Ascending aorta (tissue), 2 donors: ENCODE measurements around the gene PNPLA6. TPM values are rescaled to one million over a fixed set of nuclear protein-coding genes. Genes with fewer than 3 reads are reported as not detected.

ENCODE experiments used
- DNase-seq, 2 donors: peaks; one replicate each; pipeline ENCODE4 v3.0.0-alpha.2; 2019; ENCODE audit warnings: low spot score in 2 of 2
- H3K27ac ChIP-seq, 2 donors: fragments of 200-600 bp; sonication (generic); one replicate each; pipeline ENCODE4 v1.5.1; 2016 to 2017; ENCODE audit warnings: mild to moderate bottlenecking in 1 of 2
- H3K27me3 ChIP-seq: fragments of 200-600 bp; sonication (generic); one replicate; pipeline ENCODE4 v1.5.1; 2017
- H3K36me3 ChIP-seq, 2 donors: fragments of 200-600 bp; sonication (generic); one replicate each; pipeline ENCODE4 v1.5.1; 2016
- H3K4me1 ChIP-seq, 2 donors: fragments of 200-600 bp; sonication (generic); one replicate each; pipeline ENCODE4 v1.5.1; 2016 to 2017; ENCODE audit warnings: mild to moderate bottlenecking in 1 of 2
- H3K4me3 ChIP-seq, 2 donors: fragments of 200-600 bp; sonication (generic); one replicate each; pipeline ENCODE4 v1.5.1; 2016 to 2017; ENCODE audit warnings: mild to moderate bottlenecking in 1 of 2
- H3K9me3 ChIP-seq, 2 donors: fragments of 200-600 bp; sonication (generic); one replicate each; pipeline ENCODE4 v1.5.1; 2016
- CTCF ChIP-seq, 3 experiments: fragments of 200-600 bp in 2 of 3; fragments of 450-650 bp in 1 of 3; sonication (generic) in 2 of 3; IDR thresholded peaks; one replicate each; pipeline ENCODE4 v1.5.1; 2016 to 2019; ENCODE audit warnings: antibody characterized with exemption in 3 of 3, mild to moderate bottlenecking in 1 of 3, moderate library complexity in 1 of 3
- intact Hi-C: fragments of 100-400 bp; cut with DNase I; formaldehyde crosslinking; loops from one replicate; pipeline ENCODE4 v1.15.1; 2023
- total RNA-seq: library from RNA; depleted of rRNA; stranded (reverse); fragments of >200 nt; gene quantifications from one replicate; pipeline ENCODE4 v1.1.0, GENCODE V29; 2016

Gene PNPLA6
- total RNA-seq, 1 donor from 2014 or later, result 190 TPM

GRCh38 chr19:7547159-7547558 is 11.6 kb downstream of the PNPLA6 start:
- Histone ChIP-seq H3K27me3 (no peaks in the 10 kb centered on the region), H3K27ac (no peak overlapping the region), H3K9me3 (no peaks in the 10 kb centered on the region), H3K4me1 (no peaks in the 10 kb centered on the region), H3K36me3 (peaks cover 34 to 46% of the 10 kb centered on the region in 2 donors), H3K4me3 (no peak overlapping the region)
- intact Hi-C loops, result no loop called here
- TF ChIP-seq CTCF (IDR thresholded peaks at IDR 0.05), result no peak
- DNase-seq, result no peak

GRCh38 chr19:7549429-7550148 is 14.1 kb downstream of the PNPLA6 start:
- Histone ChIP-seq H3K27ac (no peak overlapping the region), H3K4me1 (no peaks in the 10 kb centered on the region), H3K9me3 (no peaks in the 10 kb centered on the region), H3K36me3 (peaks cover 39 to 43% of the 10 kb centered on the region in 2 donors), H3K4me3 (no peak overlapping the region), H3K27me3 (no peaks in the 10 kb centered on the region)
- intact Hi-C loops, result no loop called here
- DNase-seq, result no peak
- no peak for TF ChIP-seq CTCF (IDR thresholded peaks at IDR 0.05)

- no peak for DNase-seq
- Histone ChIP-seq H3K27me3 (no peaks in the 10 kb centered on the region), H3K9me3 (no peaks in the 10 kb centered on the region), H3K4me3 (no peak overlapping the region), H3K4me1 (no peaks in the 10 kb centered on the region), H3K27ac (no peak overlapping the region), H3K36me3 (peaks cover 38 to 44% of the 10 kb centered on the region in 2 donors)
- TF ChIP-seq CTCF (IDR thresholded peaks at IDR 0.05), result no peak
- intact Hi-C loops, result no loop called here
These were observed 14.8 kb downstream of the PNPLA6 start for GRCh38 chr19:7550169-7550770.

- no peak for TF ChIP-seq CTCF (IDR thresholded peaks at IDR 0.05)
- DNase-seq, result peak in 1 of 2 donors; percentile 77
- Histone ChIP-seq H3K36me3 (peaks cover 46 to 52% of the 10 kb centered on the region in 2 donors), H3K9me3 (no peaks in the 10 kb centered on the region), H3K4me3 (peak overlapping the region in 1 of 2 donors; percentile 14), H3K27ac (no peak overlapping the region), H3K27me3 (no peaks in the 10 kb centered on the region), H3K4me1 (no peaks in the 10 kb centered on the region)
- intact Hi-C loops, result loop anchor here (1.0 kb wide), 1 partner anchor 16 kb away; the partner anchor contains the start of gene PNPLA6
These were observed 15.7 kb downstream of the PNPLA6 start for GRCh38 chr19:7550987-7551761.

GRCh38 chr19:7552781-7553180 is 17.3 kb downstream of the PNPLA6 start:
- DNase-seq, result no peak
- Histone ChIP-seq H3K4me3 (no peak overlapping the region), H3K27me3 (no peaks in the 10 kb centered on the region), H3K9me3 (no peaks in the 10 kb centered on the region), H3K4me1 (no peaks in the 10 kb centered on the region), H3K36me3 (peaks cover 62 to 63% of the 10 kb centered on the region in 2 donors), H3K27ac (no peak overlapping the region)
- TF ChIP-seq CTCF (IDR thresholded peaks at IDR 0.05), result no peak
- intact Hi-C loops, result no loop called here
